ENCODE data around the gene MAP3K8.
A peak's percentile ranks its signal among the peaks of the same experiment; 100 is the strongest.

MAP3K8 gene

GRCh38 chr10:30433730-30434272 is at the start of gene MAP3K8:
MAP3K8 (plus strand) TSS chr10:30434184; CDS start chr10:30438939, 4,755 bp downstream.
- H3K27ac ChIP-seq: peak within 1 kb of the TSS; percentile 97
- peak; percentile 56 for TF ChIP-seq CTCF (IDR thresholded peaks at IDR 0.05)
- H3K36me3 ChIP-seq: peaks cover under 1% of the 10 kb centered on the region
- no peaks in the 10 kb centered on the region for H3K27me3 ChIP-seq
- peak within 1 kb of the TSS; percentile 86 to 96 for H3K4me3 ChIP-seq (ENCODE audit: low read depth in 1 of 2, low read length in 1 of 2)
- peaks cover 78 to 79% of the 10 kb centered on the region in 2 experiments for H3K4me1 ChIP-seq (ENCODE audit: control insufficient read depth in 1 of 2, insufficient read depth in 1 of 2, low read depth in 1 of 2, low read length in 1 of 2)
- H3K9me3 ChIP-seq: no peaks in the 10 kb centered on the region

DNA sequence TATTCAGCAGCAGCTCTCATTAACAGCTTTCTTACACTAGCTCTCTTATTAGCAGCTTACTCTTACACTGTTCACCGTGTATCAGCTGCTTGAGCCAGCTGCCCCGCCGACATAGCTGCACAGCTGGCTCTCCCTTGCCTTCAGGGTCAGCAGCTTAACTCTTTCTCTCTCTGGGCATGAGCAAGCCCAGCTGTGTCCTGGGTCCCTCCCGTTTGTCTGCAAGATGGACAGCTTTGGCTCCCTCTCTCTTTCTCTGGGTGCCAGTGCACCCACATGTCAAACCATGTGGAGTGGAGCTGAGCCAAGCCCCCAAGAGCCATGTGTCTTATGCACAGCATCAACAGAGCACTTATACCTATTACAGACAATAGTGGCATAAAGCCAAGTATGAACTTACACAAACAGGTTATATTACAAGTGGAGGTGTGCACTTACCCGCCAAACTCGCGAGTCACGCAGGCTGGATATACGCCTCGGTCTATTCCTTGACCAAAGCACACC is 49.2 kb upstream of the MAP3K8 start:
- Histone ChIP-seq H3K9me3 (no peaks in the 10 kb centered on the region), H3K36me3 (no peaks in the 10 kb centered on the region), H3K4me3 (ENCODE audit: low read depth in 1 of 2, low read length in 1 of 2) (no peak overlapping the region), H3K4me1 (ENCODE audit: control insufficient read depth in 1 of 2, insufficient read depth in 1 of 2, low read depth in 1 of 2, low read length in 1 of 2) (peaks cover 6 to 9% of the 10 kb centered on the region in 2 experiments), H3K27ac (no peak overlapping the region), H3K27me3 (no peaks in the 10 kb centered on the region)
- no peak for TF ChIP-seq CTCF (IDR thresholded peaks at IDR 0.05)

DNA sequence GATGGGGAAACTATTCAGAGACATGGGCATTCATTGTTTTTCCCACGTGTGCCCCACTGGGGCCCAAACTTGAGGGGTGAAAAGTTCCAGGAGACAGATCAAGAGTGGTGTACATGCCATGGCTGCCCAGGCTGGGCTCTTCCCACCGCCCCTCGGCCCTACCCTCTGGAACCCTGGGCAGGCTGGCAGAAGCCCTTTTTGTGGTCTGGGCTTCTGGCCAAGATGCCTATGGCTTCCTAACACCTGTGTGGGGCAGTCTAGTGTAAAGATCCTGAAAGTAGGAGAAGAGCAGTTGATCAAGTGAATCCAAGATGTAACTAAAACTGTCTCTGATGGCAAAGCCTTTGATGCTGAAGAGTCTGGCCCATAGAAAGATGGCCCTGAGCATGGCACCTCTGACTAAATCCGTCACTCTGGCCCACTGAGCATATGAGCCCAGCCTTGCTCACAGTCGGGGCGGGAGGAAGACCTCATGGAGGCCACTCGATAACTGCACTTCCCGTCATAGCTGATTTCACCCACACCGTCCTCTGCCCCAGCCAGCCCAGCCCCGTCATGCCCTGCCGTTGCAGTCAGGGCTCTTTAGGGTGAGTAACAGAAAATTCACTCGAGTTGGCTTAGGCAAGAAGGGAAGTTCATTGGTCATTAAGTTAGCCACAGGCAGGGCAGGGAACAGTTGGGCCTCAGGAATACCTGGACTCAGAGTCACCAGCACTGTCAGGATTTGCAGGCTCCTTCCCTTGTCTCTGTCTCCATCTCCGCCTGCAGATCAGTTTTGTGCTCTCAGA is 47.0 kb upstream of the MAP3K8 start:
- Histone ChIP-seq H3K36me3 (no peaks in the 10 kb centered on the region), H3K4me1 (ENCODE audit: control insufficient read depth in 1 of 2, insufficient read depth in 1 of 2, low read depth in 1 of 2, low read length in 1 of 2) (peaks cover 6 to 9% of the 10 kb centered on the region in 2 experiments), H3K27ac (no peak overlapping the region), H3K4me3 (ENCODE audit: low read depth in 1 of 2, low read length in 1 of 2) (no peak overlapping the region), H3K27me3 (no peaks in the 10 kb centered on the region), H3K9me3 (no peaks in the 10 kb centered on the region)
- TF ChIP-seq CTCF (IDR thresholded peaks at IDR 0.05): no peak

GRCh38 chr10:30387646-30388243 is 46.2 kb upstream of the MAP3K8 start:
- Histone ChIP-seq H3K27ac (no peak overlapping the region), H3K36me3 (no peaks in the 10 kb centered on the region), H3K4me3 (ENCODE audit: low read depth in 1 of 2, low read length in 1 of 2) (no peak overlapping the region), H3K9me3 (no peaks in the 10 kb centered on the region), H3K4me1 (ENCODE audit: control insufficient read depth in 1 of 2, insufficient read depth in 1 of 2, low read depth in 1 of 2, low read length in 1 of 2) (peaks cover 12 to 14% of the 10 kb centered on the region in 2 experiments), H3K27me3 (no peaks in the 10 kb centered on the region)
- no peak for TF ChIP-seq CTCF (IDR thresholded peaks at IDR 0.05)

- H3K36me3 ChIP-seq: no peaks in the 10 kb centered on the region
- TF ChIP-seq CTCF (IDR thresholded peaks at IDR 0.05): no peak
- H3K27ac ChIP-seq: no peak overlapping the region
- H3K4me3 ChIP-seq (ENCODE audit: low read depth in 1 of 2, low read length in 1 of 2): no peak overlapping the region
- H3K9me3 ChIP-seq: no peaks in the 10 kb centered on the region
- peaks cover 13 to 17% of the 10 kb centered on the region in 2 experiments for H3K4me1 ChIP-seq (ENCODE audit: control insufficient read depth in 1 of 2, insufficient read depth in 1 of 2, low read depth in 1 of 2, low read length in 1 of 2)
- H3K27me3 ChIP-seq: no peaks in the 10 kb centered on the region
Measured at GRCh38 chr10:30389543-30389942, 44.4 kb upstream of the MAP3K8 start.
